SK-N-SH treated with all-trans-retinoic acid at 6 μM for 48 hours (cell line): Measurements from ENCODE around the gene TEX35.

Source experiments
- ATAC-seq: fragments of 200-7000 bp; cut with Tn5 transposase; 3 replicates; pipeline ENCODE4 v1.9.1; 2020; ENCODE audit warnings: mild to moderate bottlenecking, moderate library complexity
- ARNTL ChIP-seq: fragments of 450-650 bp; formaldehyde crosslinking; IDR thresholded peaks from 2 replicates; pipeline ENCODE4 v1.5.0; 2020; ENCODE audit warnings: low read depth, mild to moderate bottlenecking, moderate library complexity, borderline replicate concordance
- BACH2 ChIP-seq: fragments of 250-450 bp; sonication (Bioruptor Pico); IDR thresholded peaks from 2 replicates; pipeline ENCODE4 v1.9.0; 2021; ENCODE audit warnings: mild to moderate bottlenecking, borderline replicate concordance
- CSDC2 ChIP-seq: fragments of 250-450 bp; sonication (Bioruptor Pico); IDR thresholded peaks from 2 replicates; pipeline ENCODE4 v1.5.0; 2020; ENCODE audit warnings: mild to moderate bottlenecking, moderate library complexity
- ESRRG ChIP-seq: fragments of 250-450 bp; sonication (Bioruptor Pico); IDR thresholded peaks from 2 replicates; pipeline ENCODE4 v1.6.1; 2021; ENCODE audit warnings: mild to moderate bottlenecking
- GLIS3 ChIP-seq: fragments of 250-450 bp; sonication (Bioruptor Pico); IDR thresholded peaks from 2 replicates; pipeline ENCODE4 v1.5.0; 2020; ENCODE audit warnings: mild to moderate bottlenecking, moderate library complexity
- ISL1 ChIP-seq: fragments of 250-450 bp; sonication (Bioruptor Pico); IDR thresholded peaks from 2 replicates; pipeline ENCODE4 v2.1.2; 2022; ENCODE audit warnings: mild to moderate bottlenecking, moderate library complexity
- PPARA ChIP-seq: fragments of 250-450 bp; sonication (Bioruptor Pico); IDR thresholded peaks from 2 replicates; pipeline ENCODE4 v1.5.0; 2020; ENCODE audit warnings: mild to moderate bottlenecking, borderline replicate concordance
- RARB ChIP-seq: fragments of 250-450 bp; sonication (Bioruptor Pico); IDR thresholded peaks from 2 replicates; pipeline ENCODE4 v1.8.0; 2021; ENCODE audit warnings: mild to moderate bottlenecking, moderate library complexity
- TOX ChIP-seq: fragments of 250-450 bp; sonication (Bioruptor Pico); IDR thresholded peaks from 2 replicates; pipeline ENCODE4 v1.8.0; 2021; ENCODE audit warnings: mild to moderate bottlenecking, moderate library complexity, borderline replicate concordance
- ZC3H10 ChIP-seq: fragments of 250-450 bp; sonication (Bioruptor Pico); IDR thresholded peaks from 2 replicates; pipeline ENCODE4 v1.5.1; 2021; ENCODE audit warnings: mild to moderate bottlenecking, moderate library complexity
- ZFP3 ChIP-seq: fragments of 250-450 bp; sonication (Bioruptor Pico); IDR thresholded peaks from 2 replicates; pipeline ENCODE4 v1.5.0; 2020; ENCODE audit warnings: mild to moderate bottlenecking, moderate library complexity
- ZFP30 ChIP-seq: fragments of 450-650 bp; formaldehyde crosslinking; IDR thresholded peaks from 2 replicates; pipeline ENCODE4 v1.5.0; 2022; ENCODE audit warnings: mild to moderate bottlenecking, moderate library complexity
- ZNF565 ChIP-seq: fragments of 450-650 bp; formaldehyde crosslinking; conservative IDR thresholded peaks from 2 replicates; pipeline ENCODE4 v1.5.0; 2020; ENCODE audit warnings: low read depth, mild to moderate bottlenecking, moderate library complexity
- ZNF8 ChIP-seq: fragments of 450-650 bp; formaldehyde crosslinking; IDR thresholded peaks from 2 replicates; pipeline ENCODE4 v1.5.0; 2020; ENCODE audit warnings: mild to moderate bottlenecking, moderate library complexity
- TF ChIP-seq, protein P1 (sequence below): fragments of 250-450 bp; sonication (Bioruptor Pico); IDR thresholded peaks from 2 replicates; pipeline ENCODE4 v1.8.0; 2020; ENCODE audit warnings: mild to moderate bottlenecking, moderate library complexity, borderline replicate concordance
- TF ChIP-seq, protein P2 (sequence below): fragments of 250-450 bp; sonication (Bioruptor Pico); IDR thresholded peaks from 2 replicates; pipeline ENCODE4 v1.5.1; 2020; ENCODE audit warnings: low read depth, mild to moderate bottlenecking, moderate library complexity
- TF ChIP-seq, protein P3 (sequence below): fragments of 250-450 bp; sonication (Bioruptor Pico); IDR thresholded peaks from 2 replicates; pipeline ENCODE4 v1.8.0; 2021; ENCODE audit warnings: low read depth, mild to moderate bottlenecking, moderate library complexity, borderline replicate concordance
- TF ChIP-seq, protein P4 (sequence below): fragments of 250-450 bp; sonication (Bioruptor Pico); IDR thresholded peaks from 2 replicates; pipeline ENCODE4 v1.5.0; 2020; ENCODE audit warnings: mild to moderate bottlenecking, moderate library complexity
- TF ChIP-seq, protein P5 (sequence below): fragments of 250-450 bp; sonication (Bioruptor Pico); IDR thresholded peaks from 2 replicates; pipeline ENCODE4 v1.5.1; 2021; ENCODE audit warnings: mild to moderate bottlenecking, moderate library complexity

TEX35 gene

DNA sequence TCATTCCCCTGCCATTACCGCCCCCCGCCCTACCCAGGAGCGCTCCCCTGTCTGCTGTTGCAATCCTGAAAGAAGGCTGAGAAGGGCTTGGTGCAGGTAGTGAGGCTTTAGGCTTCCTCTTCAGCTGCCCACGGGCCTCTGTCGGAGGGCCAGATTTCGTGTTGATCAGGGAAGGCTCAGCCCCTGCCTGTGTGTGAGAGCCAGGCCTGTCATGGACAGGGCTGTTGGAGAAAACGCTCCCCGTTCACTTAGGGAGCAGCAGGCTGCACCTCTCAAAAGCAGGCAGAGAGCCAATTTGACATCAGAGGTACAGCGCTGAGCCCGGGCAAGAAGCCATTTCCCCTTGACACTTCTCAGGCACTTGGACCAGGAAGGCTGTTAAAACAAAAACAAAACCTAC, 19.0 kb downstream of the TEX35 start:
- TF ChIP-seq RARB (CRISPR knock-in tag) = no peak
- no peak for TF ChIP-seq ZFP30
- TF ChIP-seq, protein P1, sequence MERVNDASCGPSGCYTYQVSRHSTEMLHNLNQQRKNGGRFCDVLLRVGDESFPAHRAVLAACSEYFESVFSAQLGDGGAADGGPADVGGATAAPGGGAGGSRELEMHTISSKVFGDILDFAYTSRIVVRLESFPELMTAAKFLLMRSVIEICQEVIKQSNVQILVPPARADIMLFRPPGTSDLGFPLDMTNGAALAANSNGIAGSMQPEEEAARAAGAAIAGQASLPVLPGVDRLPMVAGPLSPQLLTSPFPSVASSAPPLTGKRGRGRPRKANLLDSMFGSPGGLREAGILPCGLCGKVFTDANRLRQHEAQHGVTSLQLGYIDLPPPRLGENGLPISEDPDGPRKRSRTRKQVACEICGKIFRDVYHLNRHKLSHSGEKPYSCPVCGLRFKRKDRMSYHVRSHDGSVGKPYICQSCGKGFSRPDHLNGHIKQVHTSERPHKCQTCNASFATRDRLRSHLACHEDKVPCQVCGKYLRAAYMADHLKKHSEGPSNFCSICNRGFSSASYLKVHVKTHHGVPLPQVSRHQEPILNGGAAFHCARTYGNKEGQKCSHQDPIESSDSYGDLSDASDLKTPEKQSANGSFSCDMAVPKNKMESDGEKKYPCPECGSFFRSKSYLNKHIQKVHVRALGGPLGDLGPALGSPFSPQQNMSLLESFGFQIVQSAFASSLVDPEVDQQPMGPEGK (CRISPR knock-in tag) = no peak
- no peak for TF ChIP-seq BACH2 (CRISPR knock-in tag)
- no peak for TF ChIP-seq ZNF8 (CRISPR knock-in tag)
- TF ChIP-seq, protein P2, sequence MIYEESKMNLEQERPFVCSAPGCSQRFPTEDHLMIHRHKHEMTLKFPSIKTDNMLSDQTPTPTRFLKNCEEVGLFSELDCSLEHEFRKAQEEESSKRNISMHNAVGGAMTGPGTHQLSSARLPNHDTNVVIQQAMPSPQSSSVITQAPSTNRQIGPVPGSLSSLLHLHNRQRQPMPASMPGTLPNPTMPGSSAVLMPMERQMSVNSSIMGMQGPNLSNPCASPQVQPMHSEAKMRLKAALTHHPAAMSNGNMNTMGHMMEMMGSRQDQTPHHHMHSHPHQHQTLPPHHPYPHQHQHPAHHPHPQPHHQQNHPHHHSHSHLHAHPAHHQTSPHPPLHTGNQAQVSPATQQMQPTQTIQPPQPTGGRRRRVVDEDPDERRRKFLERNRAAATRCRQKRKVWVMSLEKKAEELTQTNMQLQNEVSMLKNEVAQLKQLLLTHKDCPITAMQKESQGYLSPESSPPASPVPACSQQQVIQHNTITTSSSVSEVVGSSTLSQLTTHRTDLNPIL = no peak
- TF ChIP-seq ISL1 (CRISPR knock-in tag) = no peak
- ATAC-seq = peak; percentile 19

DNA sequence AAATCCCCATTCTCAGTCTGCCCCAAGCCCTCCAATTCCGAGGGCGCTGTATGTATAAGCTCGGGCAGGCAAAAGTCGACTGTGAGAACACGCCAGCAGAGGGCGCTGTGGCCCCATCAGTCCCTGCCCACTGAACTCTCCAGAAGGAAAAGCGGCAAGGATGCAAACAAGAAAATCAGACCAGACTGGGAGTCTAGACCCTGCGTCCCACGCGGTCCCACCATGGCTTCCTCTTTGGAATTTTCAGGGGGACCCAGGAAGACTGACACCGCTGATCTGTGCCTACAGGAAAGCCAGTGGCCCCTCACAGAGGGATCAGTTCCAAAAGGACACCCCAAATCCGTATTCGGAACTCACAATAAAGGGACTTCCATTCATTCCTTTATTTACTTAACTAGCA, 19.5 kb downstream of the TEX35 start:
- peak; percentile 85 for ATAC-seq
- TF ChIP-seq, protein P3, sequence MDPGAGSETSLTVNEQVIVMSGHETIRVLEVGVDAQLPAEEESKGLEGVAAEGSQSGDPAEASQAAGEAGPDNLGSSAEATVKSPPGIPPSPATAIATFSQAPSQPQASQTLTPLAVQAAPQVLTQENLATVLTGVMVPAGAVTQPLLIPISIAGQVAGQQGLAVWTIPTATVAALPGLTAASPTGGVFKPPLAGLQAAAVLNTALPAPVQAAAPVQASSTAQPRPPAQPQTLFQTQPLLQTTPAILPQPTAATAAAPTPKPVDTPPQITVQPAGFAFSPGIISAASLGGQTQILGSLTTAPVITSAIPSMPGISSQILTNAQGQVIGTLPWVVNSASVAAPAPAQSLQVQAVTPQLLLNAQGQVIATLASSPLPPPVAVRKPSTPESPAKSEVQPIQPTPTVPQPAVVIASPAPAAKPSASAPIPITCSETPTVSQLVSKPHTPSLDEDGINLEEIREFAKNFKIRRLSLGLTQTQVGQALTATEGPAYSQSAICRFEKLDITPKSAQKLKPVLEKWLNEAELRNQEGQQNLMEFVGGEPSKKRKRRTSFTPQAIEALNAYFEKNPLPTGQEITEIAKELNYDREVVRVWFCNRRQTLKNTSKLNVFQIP (CRISPR knock-in tag) = no peak
- TF ChIP-seq, protein P4, sequence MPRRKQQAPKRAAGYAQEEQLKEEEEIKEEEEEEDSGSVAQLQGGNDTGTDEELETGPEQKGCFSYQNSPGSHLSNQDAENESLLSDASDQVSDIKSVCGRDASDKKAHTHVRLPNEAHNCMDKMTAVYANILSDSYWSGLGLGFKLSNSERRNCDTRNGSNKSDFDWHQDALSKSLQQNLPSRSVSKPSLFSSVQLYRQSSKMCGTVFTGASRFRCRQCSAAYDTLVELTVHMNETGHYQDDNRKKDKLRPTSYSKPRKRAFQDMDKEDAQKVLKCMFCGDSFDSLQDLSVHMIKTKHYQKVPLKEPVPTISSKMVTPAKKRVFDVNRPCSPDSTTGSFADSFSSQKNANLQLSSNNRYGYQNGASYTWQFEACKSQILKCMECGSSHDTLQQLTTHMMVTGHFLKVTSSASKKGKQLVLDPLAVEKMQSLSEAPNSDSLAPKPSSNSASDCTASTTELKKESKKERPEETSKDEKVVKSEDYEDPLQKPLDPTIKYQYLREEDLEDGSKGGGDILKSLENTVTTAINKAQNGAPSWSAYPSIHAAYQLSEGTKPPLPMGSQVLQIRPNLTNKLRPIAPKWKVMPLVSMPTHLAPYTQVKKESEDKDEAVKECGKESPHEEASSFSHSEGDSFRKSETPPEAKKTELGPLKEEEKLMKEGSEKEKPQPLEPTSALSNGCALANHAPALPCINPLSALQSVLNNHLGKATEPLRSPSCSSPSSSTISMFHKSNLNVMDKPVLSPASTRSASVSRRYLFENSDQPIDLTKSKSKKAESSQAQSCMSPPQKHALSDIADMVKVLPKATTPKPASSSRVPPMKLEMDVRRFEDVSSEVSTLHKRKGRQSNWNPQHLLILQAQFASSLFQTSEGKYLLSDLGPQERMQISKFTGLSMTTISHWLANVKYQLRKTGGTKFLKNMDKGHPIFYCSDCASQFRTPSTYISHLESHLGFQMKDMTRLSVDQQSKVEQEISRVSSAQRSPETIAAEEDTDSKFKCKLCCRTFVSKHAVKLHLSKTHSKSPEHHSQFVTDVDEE (CRISPR knock-in tag) = no peak
- no peak for TF ChIP-seq RARB (CRISPR knock-in tag)
- TF ChIP-seq ISL1 (CRISPR knock-in tag) = no peak
- TF ChIP-seq, protein P2 = no peak
- no peak for TF ChIP-seq GLIS3
- no peak for TF ChIP-seq CSDC2 (CRISPR knock-in tag)
- TF ChIP-seq ESRRG (CRISPR knock-in tag) = no peak
- TF ChIP-seq ZFP3 (CRISPR knock-in tag) = no peak
- TF ChIP-seq, protein P5, sequence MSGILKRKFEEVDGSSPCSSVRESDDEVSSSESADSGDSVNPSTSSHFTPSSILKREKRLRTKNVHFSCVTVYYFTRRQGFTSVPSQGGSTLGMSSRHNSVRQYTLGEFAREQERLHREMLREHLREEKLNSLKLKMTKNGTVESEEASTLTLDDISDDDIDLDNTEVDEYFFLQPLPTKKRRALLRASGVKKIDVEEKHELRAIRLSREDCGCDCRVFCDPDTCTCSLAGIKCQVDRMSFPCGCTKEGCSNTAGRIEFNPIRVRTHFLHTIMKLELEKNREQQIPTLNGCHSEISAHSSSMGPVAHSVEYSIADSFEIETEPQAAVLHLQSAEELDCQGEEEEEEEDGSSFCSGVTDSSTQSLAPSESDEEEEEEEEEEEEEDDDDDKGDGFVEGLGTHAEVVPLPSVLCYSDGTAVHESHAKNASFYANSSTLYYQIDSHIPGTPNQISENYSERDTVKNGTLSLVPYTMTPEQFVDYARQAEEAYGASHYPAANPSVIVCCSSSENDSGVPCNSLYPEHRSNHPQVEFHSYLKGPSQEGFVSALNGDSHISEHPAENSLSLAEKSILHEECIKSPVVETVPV (CRISPR knock-in tag) = no peak
- no peak for TF ChIP-seq TOX
- no peak for TF ChIP-seq ZNF565 (CRISPR knock-in tag)
- no peak for TF ChIP-seq ZC3H10 (CRISPR knock-in tag)
- no peak for TF ChIP-seq PPARA (CRISPR knock-in tag)
- no peak for TF ChIP-seq BACH2 (CRISPR knock-in tag)
- TF ChIP-seq ZNF8 (CRISPR knock-in tag) = no peak
- no peak for TF ChIP-seq ARNTL (CRISPR knock-in tag)
- no peak for TF ChIP-seq ZFP30
